GM13977 (cell line): ENCODE results near the gene GDF7.

Source experiments
- DNase-seq: peaks from one replicate; pipeline ENCODE4 v3.0.0; 2012; ENCODE audit warnings: low spot score
- in situ Hi-C: fragments of 300-500 bp; cut with MboI; formaldehyde crosslinking; loops from one replicate; pipeline ENCODE4 v1.12.0; 2022; ENCODE audit warnings: low sequenced_read_pairs, low pct_unique_long_range_greater_than_20kb, mixed read lengths, inconsistent platforms; ENCODE audit not compliant: unreplicated experiment
- TF ChIP-seq, protein P1 (sequence below): IDR thresholded peaks from 2 replicates; pipeline ENCODE4 v1.5.1; 2012; ENCODE audit warnings: mild to moderate bottlenecking, control low read depth; ENCODE audit not compliant: insufficient read depth; ENCODE audit errors: extremely low read depth, missing control alignments

Gene GDF7

GRCh38 chr2:20671736-20672080, 4.8 kb downstream of the GDF7 start:
- in situ Hi-C loops = no loop called here
- TF ChIP-seq, protein P1, sequence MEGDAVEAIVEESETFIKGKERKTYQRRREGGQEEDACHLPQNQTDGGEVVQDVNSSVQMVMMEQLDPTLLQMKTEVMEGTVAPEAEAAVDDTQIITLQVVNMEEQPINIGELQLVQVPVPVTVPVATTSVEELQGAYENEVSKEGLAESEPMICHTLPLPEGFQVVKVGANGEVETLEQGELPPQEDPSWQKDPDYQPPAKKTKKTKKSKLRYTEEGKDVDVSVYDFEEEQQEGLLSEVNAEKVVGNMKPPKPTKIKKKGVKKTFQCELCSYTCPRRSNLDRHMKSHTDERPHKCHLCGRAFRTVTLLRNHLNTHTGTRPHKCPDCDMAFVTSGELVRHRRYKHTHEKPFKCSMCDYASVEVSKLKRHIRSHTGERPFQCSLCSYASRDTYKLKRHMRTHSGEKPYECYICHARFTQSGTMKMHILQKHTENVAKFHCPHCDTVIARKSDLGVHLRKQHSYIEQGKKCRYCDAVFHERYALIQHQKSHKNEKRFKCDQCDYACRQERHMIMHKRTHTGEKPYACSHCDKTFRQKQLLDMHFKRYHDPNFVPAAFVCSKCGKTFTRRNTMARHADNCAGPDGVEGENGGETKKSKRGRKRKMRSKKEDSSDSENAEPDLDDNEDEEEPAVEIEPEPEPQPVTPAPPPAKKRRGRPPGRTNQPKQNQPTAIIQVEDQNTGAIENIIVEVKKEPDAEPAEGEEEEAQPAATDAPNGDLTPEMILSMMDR = no peak
- DNase-seq = peak; percentile 24

DNA sequence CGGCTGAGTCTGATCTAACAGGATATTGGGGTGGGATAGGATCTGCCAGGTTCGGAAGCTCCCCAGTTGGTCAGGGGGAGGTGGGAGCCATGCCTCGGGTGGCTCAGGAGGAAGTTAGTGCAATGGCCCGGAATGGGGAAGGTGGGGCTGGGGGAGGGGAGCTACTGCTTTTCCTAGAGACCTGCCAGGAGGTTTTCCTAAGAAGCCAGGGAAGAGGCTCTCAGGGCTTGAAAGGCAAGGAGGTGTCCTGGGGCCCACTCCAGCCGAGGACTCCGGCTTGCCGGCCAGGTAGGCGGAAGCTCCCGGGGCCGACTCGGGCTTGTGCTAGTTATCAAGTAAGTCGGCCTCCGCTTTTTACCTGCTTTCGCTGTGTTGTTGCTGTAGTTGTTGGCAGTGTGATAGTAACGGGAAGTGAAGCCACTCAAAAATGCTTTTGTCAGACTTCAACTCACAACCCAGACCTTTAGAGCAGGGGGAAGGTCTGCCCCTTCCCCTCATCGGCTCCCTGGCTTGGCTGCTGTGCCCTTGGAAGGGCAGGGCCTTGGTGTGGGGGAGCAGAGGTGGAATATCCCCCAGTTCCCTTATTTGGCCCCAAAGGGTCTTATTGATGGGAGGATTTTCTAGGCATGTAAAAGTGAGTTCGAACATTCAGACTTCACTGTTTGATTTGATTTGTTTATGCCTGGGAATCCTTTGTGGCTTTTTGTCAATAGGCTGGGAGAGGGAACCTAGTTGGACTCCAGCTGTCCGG, 5.4 kb downstream of the GDF7 start:
- DNase-seq = peak; percentile 19
- TF ChIP-seq, protein P1 = no peak
- in situ Hi-C loops = no loop called here

DNA sequence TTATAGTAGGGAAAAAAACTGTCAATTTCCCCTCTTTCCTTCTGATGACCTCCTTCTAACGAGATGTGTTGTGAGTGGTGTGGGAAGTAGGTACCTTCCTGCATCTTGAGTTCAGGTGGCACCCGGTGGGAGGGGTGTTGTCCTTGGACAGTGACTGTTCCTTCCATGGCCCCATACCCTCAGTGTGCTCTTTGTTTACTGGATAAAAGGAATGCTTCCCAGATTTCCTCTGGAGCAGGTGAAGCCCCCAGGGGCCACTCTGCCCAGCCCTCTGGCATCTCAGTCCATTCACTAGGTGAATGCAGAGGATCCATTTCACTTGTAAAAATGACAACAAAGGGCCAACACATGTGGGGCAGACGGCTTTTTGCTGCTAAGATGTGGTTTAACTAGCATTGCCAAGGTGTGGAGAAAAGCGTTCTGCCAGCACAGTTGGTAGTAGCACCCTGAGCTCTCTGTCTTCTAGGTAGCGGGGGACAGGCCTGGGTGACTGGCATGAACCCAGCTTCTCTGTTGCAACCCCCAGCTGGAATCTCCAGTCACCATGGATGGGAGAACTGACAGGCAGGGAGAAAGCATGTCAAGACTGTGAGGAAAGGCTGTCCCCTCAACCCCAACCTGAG, 6.9 kb downstream of the GDF7 start:
- in situ Hi-C loops = no loop called here
- TF ChIP-seq, protein P1 = no peak
- DNase-seq = peak; percentile 22

DNA sequence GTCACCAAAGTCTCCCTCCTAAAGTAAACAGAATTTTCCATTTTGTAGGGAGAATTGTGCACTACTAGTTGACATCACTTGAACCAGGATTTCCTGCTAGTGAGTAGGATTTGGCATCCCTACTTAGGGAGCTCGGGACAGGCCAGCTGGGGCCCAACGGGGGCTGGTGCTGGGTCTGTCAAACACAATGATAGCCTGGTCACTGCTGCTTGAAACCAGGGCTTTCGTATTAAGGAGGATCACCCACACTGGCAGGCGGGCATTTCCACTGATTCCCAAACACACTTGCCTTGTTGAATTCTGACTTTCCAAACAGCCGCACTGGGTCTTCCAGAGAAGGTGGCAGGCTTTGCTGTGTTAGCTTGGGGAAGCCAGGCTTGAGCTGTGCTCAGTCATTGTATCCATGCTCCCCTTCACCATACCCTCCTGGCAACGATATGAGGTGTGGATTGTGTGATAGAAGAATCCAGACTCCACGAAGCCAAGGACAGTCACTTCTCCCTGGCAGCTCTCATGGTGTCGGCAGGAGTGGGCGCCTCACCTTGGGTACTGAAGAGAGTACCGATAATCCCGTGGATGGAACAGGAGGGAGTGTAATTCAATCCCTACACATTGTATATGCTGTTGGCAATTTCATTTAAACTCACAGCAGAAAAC, 7.5 kb downstream of the GDF7 start:
- in situ Hi-C loops = no loop called here
- TF ChIP-seq, protein P1 = no peak
- DNase-seq = peak; percentile 15

- in situ Hi-C loops = no loop called here
- TF ChIP-seq, protein P1 = no peak
- DNase-seq = peak; percentile 12
Observed at GRCh38 chr2:20674974-20675679, 8.2 kb downstream of the GDF7 start.

DNA sequence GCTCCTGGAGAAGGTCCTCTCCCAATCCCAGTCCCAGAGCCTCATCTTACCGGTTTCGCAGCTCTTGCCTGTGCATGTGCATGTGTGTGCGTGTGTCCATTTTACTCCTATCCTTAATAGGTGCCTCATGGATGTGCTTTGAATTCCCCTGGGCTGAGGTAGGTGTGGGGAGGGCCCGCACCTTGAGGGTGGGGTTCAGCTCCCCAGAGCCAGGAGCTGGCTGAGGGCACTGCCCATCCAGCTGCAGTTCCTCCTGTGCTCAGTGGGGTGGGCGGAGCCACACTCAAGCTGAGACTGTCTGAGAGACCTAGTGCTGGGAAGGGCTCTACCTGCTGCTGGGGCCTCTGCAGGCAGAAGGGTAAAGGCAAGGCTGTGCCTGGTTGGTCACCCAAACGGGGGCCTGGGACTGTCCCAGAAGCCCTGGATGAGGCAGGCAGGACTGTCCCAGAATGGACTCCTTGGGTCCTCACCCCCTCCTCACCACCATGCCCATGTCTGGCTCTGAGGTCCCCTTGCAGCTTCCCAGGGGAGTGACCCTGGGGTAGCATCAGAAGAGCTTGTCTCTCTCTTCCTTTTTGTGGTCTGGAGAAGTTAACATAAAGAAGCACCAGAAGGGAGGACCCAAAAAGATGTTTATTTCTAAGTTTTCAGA, 8.9 kb downstream of the GDF7 start:
- DNase-seq = peak; percentile 60
- TF ChIP-seq, protein P1 = no peak
- in situ Hi-C loops = no loop called here
